ENCODE measurements around the gene IMMP2L. TPM values are rescaled to one million over a fixed set of nuclear protein-coding genes. Genes with fewer than 3 reads are reported as not detected.

The IMMP2L gene
- polyA plus RNA-seq, 4 donors = 42.7 to 49.8 (median 45.0) TPM

- DNase-seq (ENCODE audit: low read depth in 4 of 4, low spot score in 3 of 4) = no peak
Measured at GRCh38 chr7:110626414-110626813, 935.9 kb downstream of the IMMP2L start.

- DNase-seq (ENCODE audit: low read depth in 4 of 4, low spot score in 3 of 4) = no peak
Measured at GRCh38 chr7:110625294-110625693, 937.0 kb downstream of the IMMP2L start.

- DNase-seq (ENCODE audit: low read depth in 4 of 4, low spot score in 3 of 4) = no peak
Measured at GRCh38 chr7:110623436-110623835, 938.9 kb downstream of the IMMP2L start.

GRCh38 chr7:110621289-110621688 is 941.0 kb downstream of the IMMP2L start:
- DNase-seq (ENCODE audit: low read depth in 4 of 4, low spot score in 3 of 4) = no peak

GRCh38 chr7:110620110-110620735 is 942.1 kb downstream of the IMMP2L start:
- no peak for DNase-seq (ENCODE audit: low read depth in 4 of 4, low spot score in 3 of 4)

Measured in right renal pelvis (tissue), 4 donors.